SK-N-MC (cell line): Measurements from ENCODE around the gene MLLT3.

ENCODE experiments used
- DNase-seq: peaks from one replicate; pipeline ENCODE4 v3.0.0-alpha.2; 2011; ENCODE audit warnings: low read depth, low spot score
- H3K27ac ChIP-seq: fragments of 200-600 bp; sonication (generic); 2 replicates; pipeline ENCODE4 v1.5.1; 2016; ENCODE audit warnings: mixed run types
- H3K36me3 ChIP-seq: fragments of 200-600 bp; sonication (generic); 2 replicates; pipeline ENCODE4 v1.6.1; 2017; ENCODE audit warnings: antibody characterized with exemption, low read length, mixed read lengths; ENCODE audit not compliant: insufficient read depth
- H3K4me3 ChIP-seq: fragments of 200-600 bp; sonication (generic); 2 replicates; pipeline ENCODE4 v1.5.1; 2016
- H3K9ac ChIP-seq: fragments of 200-600 bp; sonication (generic); 2 replicates; pipeline ENCODE4 v1.8.0; 2017; ENCODE audit warnings: mixed run types, mixed read lengths; ENCODE audit not compliant: insufficient read length
- H3K9me3 ChIP-seq: fragments of 200-600 bp; sonication (generic); 2 replicates; pipeline ENCODE4 v1.6.1; 2017; ENCODE audit warnings: low read depth, mild to moderate bottlenecking, antibody characterized with exemption, low read length, moderate library complexity, mixed read lengths
- EZH2 ChIP-seq: fragments of 200-600 bp; sonication (generic); IDR thresholded peaks from one replicate; pipeline ENCODE4 v1.6.1; 2017; ENCODE audit warnings: antibody characterized with exemption
- FOXP2 ChIP-seq: optimal IDR thresholded peaks from 2 replicates; pipeline ENCODE3; 2011; ENCODE audit warnings: mild to moderate bottlenecking, moderate library complexity; ENCODE audit not compliant: insufficient read depth; ENCODE audit errors: extremely low read length, control extremely low read depth
- POLR2AphosphoS5 ChIP-seq: IDR thresholded peaks from 2 replicates; pipeline ENCODE4 v1.6.1; 2012; ENCODE audit warnings: mild to moderate bottlenecking, low read depth, low read length, borderline replicate concordance

Gene MLLT3

DNA sequence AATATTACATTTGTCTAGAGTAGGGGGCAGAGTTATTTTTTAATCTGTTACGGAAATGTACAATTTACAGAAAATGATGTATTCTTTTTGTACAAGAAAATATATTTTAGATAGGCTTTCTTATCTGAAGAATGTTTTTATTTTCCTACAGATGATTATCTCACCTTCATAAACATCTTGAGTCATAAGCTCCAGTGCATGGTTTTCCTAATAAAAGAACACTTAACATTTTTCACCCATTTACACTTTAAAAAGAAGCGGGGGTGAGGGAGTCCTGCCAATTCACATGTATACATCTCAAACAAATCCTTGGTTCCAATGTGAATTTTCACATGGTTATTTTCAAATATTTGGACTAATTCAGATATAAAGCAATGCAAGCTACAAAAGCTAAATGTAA is 85.0 kb downstream of the MLLT3 start:
- Histone ChIP-seq H3K9ac (no peak overlapping the region), H3K27ac (peak overlapping the region; percentile 14; the same call in 1 of the 2 replicates), H3K9me3 (peaks cover 4% of the 10 kb centered on the region; the same call in 1 of the 2 replicates), H3K4me3 (0 out of 2 replicates have a peak overlapping the region, but pooled peaks have one; percentile 1), H3K36me3 (0 out of 2 replicates have a peak, but pooled peaks cover 6% of the 10 kb centered on the region)
- DNase-seq = no peak
- TF ChIP-seq EZH2 (no peak), FOXP2 (no peak), POLR2AphosphoS5 (no peak)

DNA sequence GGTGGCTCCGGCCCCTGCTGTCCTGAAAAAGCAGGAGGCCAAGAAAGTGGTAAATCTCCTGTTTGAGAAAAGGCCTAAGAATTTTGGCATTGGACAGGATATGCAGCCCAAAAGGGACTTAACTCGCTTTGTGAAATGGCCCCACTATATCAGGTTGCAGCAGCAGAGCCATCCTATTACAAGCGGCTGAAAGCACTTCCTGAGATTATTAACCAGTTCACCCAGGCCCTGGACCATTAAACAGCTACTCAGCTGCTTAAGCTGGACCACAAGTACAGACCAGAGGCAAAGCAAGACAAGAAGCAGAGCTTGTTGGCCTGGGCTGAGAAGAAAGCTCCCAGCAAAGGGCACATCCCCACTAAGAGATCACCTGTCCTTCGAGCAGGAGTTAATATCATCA is 89.7 kb downstream of the MLLT3 start:
- H3K27ac ChIP-seq = no peak overlapping the region
- DNase-seq = no peak
- no peaks in the 10 kb centered on the region for H3K36me3 ChIP-seq
- TF ChIP-seq EZH2 (no peak), POLR2AphosphoS5 (no peak), FOXP2 (no peak)
- no peak overlapping the region for H3K9ac ChIP-seq
- H3K9me3 ChIP-seq = no peaks in the 10 kb centered on the region
- H3K4me3 ChIP-seq = no peak overlapping the region

DNA sequence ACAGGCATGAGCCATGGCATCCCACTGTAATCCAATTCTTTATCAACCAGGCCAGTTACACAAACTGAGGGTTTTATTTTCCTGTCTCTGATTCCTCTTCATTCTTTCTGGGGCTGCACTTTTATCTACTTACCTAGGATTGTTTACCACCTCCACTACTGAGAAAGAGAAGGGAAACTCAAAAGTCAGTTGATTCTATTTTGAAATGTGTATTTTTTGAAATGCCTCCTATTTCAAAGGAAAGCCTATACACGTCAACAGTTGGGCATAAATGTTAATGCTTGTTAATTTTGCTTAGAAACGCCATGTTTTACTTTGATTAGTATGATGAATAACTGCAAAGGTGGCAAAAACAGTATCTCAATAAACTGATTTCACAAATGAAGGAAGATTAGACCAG is 92.5 kb downstream of the MLLT3 start:
- Histone ChIP-seq H3K9ac (no peak overlapping the region), H3K27ac (no peak overlapping the region), H3K4me3 (no peak overlapping the region), H3K36me3 (no peaks in the 10 kb centered on the region), H3K9me3 (no peaks in the 10 kb centered on the region)
- no peak for DNase-seq
- no peak for TF ChIP-seq EZH2
- TF ChIP-seq FOXP2 = no peak
- TF ChIP-seq POLR2AphosphoS5 = no peak

DNA sequence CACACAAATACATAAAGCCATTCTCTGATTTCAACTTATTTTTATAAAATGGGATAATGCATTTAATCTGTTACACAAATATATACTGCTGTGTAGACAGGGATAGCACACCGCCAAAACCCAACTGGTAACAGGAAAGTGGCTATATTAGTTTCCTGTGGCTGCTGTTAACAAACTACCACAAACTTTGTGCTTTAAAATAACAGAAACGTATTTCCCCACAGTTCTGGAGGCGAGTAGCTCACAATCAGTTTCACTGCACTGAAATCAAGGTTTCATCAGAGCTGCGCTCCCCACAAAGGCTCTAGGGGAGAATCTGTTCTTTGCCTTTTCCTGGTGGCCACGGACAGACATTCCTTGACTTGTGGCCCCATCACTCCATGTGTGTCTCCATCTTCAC is 94.0 kb downstream of the MLLT3 start:
- no peaks in the 10 kb centered on the region for H3K36me3 ChIP-seq
- TF ChIP-seq EZH2 = no peak
- TF ChIP-seq FOXP2 = no peak
- TF ChIP-seq POLR2AphosphoS5 = no peak
- H3K9ac ChIP-seq = no peak overlapping the region
- no peak for DNase-seq
- no peaks in the 10 kb centered on the region for H3K9me3 ChIP-seq
- no peak overlapping the region for H3K27ac ChIP-seq
- H3K4me3 ChIP-seq = no peak overlapping the region

DNA sequence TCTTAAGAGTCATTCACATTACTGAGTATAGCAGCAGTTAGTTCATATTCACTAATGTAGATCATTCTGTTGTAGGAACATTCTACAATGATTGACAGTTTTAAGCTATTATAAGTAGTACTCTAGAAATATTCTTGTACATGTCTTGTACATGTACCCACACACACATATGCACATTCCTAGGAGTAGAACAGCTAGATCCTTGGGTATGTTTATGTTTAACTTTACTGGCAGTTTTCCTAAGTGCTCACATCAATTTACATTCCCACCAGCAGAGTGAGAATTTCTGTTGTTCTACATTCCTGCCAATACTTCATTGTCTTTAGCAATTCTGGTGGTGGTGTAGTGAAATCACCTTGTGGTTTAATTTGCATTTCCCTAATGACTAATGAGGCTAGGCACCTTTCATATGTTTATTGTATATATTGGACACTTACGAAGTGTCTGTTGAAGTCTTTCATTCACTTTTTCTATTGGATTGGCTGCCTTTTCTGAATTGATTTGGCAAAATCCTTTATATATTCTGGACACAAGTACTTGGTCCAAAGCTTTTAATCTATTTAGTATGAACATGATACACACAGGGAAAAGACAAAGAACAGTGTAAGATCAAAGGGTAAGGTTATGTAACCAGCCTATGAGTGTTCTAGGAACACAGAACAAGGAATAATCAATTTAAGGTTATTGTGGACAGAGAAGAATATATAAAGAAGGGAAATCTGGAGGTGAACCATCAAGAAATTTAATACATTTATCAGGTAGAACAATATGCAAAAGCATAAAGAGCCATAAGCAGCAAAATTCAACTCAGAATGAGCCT is 95.6 kb downstream of the MLLT3 start:
- H3K27ac ChIP-seq = no peak overlapping the region
- TF ChIP-seq EZH2 (no peak), POLR2AphosphoS5 (no peak), FOXP2 (no peak)
- H3K9ac ChIP-seq = no peak overlapping the region
- no peaks in the 10 kb centered on the region for H3K36me3 ChIP-seq
- no peaks in the 10 kb centered on the region for H3K9me3 ChIP-seq
- H3K4me3 ChIP-seq = no peak overlapping the region
- no peak for DNase-seq

DNA sequence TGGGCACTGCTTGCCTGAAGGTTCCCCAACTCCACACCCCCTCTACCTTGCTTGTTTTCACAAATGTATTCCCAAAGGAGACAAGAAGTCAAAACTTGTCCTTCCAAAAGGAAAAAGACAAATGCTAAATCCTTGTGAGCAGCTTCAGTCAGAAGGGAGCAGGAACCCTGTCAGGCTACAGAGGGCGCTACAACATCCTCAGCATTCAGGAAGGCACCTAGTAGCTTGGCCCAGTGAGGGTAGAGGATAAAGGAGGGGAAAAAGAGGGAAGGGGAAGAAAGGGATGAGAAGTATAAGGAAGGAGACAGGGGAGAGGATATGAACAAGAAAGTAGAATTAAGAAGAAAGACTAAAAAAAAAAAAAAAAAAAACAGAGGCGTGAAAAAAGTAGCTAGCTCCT is 97.5 kb downstream of the MLLT3 start:
- TF ChIP-seq POLR2AphosphoS5 (no peak), EZH2 (no peak), FOXP2 (no peak)
- Histone ChIP-seq H3K27ac (no peak overlapping the region), H3K36me3 (no peaks in the 10 kb centered on the region), H3K4me3 (no peak overlapping the region), H3K9ac (no peak overlapping the region), H3K9me3 (no peaks in the 10 kb centered on the region)
- no peak for DNase-seq

DNA sequence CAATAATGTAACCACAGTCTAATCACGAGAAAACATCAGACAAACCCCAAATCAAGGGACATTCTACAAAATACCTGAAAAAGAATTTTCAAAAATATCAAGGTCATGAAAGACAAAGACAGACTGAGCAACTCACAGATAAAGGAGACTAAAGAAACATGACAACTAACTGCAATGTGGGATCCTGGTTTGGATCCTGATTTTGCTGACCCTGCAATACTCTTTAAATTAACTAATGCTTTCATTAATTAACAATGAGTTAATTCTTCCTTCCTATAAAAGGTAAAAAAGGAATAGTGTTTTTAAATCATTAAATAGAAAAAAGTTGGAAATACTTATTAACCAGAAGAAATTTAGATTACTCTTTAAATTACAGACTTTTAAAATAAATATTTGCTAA is 103.6 kb downstream of the MLLT3 start:
- Histone ChIP-seq H3K4me3 (no peak overlapping the region), H3K27ac (no peak overlapping the region), H3K36me3 (no peaks in the 10 kb centered on the region), H3K9me3 (no peaks in the 10 kb centered on the region), H3K9ac (no peak overlapping the region)
- no peak for TF ChIP-seq POLR2AphosphoS5
- TF ChIP-seq FOXP2 = no peak
- no peak for TF ChIP-seq EZH2
- DNase-seq = no peak

DNA sequence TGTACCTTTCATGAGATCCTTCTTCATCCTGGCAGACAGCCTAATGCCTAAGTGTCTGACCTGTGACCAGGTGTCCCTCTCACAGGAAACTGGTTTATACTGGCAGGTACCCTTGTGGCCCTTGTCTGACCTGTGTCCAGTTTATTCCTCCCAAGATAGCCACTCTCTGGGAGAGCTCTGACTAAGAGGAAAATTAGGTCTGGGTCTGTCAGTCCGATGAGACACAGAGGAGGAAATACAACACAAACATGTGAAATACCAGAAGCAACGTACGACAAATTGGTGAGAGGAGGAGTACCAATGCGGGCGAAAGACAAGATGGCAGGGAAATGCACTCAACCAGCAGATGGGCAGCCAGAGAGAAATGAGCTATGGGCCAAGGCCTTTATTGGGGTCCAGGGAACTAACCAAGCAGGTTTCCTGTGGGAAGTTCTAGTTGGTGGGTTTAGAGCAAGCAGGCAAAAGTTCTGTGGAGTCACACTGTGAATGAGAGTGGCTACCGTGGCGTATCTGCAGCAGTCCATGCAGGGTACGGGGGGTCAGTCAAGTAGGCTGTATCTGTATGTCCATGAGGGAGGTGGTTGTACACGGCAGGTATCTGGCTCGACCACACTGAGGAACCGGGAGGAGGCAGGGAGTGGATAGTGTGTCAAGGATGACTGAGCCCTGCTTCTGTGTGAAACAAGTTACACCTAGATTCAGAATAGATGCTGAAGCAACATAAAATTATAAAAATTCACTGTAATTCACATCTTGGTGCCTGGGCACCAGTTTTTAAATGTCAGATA is 109.0 kb downstream of the MLLT3 start:
- no peaks in the 10 kb centered on the region; the same call in 1 of the 2 replicates for H3K36me3 ChIP-seq
- peak overlapping the region; percentile 80 for H3K27ac ChIP-seq
- TF ChIP-seq POLR2AphosphoS5 (no peak), EZH2 (no peak), FOXP2 (no peak)
- 0 out of 2 replicates have a peak, but pooled peaks cover 2% of the 10 kb centered on the region for H3K9me3 ChIP-seq
- no peak overlapping the region for H3K9ac ChIP-seq
- no peak for DNase-seq
- H3K4me3 ChIP-seq = no peak overlapping the region
